IPS-15b (cell line): ENCODE results near the gene POLR2H.

ENCODE experiments used
- H3K27me3 ChIP-seq: one replicate; pipeline ENCODE4 v1.6.1; 2013; ENCODE audit warnings: low read length; ENCODE audit not compliant: control insufficient read depth, insufficient read depth
- H3K36me3 ChIP-seq: one replicate; pipeline ENCODE4 v1.6.1; 2013; ENCODE audit warnings: low read length; ENCODE audit not compliant: control insufficient read depth, insufficient read depth
- H3K4me1 ChIP-seq: one replicate; pipeline ENCODE4 v1.6.1; 2013; ENCODE audit warnings: mild to moderate bottlenecking, low read length; ENCODE audit not compliant: control insufficient read depth, insufficient read depth
- H3K4me3 ChIP-seq: one replicate; pipeline ENCODE4 v1.5.1; 2013; ENCODE audit warnings: low read depth, low read length
- H3K9ac ChIP-seq: one replicate; pipeline ENCODE4 v1.6.1; 2013; ENCODE audit warnings: low read depth, mild to moderate bottlenecking, low read length
- H3K9me3 ChIP-seq: one replicate; pipeline ENCODE4 v1.6.1; 2013; ENCODE audit warnings: mild to moderate bottlenecking, low read length; ENCODE audit not compliant: control insufficient read depth, insufficient read depth

POLR2H gene

DNA sequence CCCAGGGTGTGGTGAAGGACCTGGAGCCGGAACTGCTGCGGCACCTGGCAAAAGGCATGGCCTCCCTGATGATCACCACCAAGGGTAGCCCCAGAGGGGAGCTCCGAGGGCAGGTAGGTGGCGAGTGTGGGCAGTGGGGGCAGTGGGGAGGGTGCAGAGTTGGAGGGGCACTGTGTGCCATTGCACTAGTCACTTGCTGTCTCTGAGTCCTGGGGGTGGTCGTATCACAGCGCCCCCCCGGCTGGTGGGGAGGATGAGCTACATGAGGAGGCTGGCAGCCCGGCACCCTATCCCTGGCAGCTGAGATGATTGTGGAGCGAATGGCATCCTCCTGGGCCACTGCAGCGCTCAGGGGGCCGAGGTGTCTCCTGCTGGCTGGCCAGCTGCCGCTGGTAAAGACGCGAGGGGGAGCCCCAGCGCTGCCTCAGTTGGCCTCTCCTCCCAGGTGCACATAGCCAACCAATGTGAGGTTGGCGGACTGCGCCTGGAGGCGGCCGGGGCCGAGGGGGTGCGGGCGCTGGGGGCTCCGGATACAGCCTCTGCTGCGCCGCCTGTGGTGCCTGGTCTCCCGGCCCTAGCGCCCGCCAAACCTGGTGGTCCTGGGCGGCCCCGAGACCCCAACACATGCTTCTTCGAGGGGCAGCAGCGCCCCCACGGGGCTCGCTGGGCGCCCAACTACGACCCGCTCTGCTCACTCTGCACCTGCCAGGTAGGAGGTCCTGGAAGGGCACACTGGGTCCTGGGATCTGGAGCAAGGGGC, 24.7 kb downstream of the POLR2H start:
- Histone ChIP-seq H3K4me3 (no peak overlapping the region), H3K27me3 (peaks cover 37% of the 10 kb centered on the region), H3K9ac (no peak overlapping the region), H3K36me3 (no peaks in the 10 kb centered on the region), H3K9me3 (no peaks in the 10 kb centered on the region), H3K4me1 (no peaks in the 10 kb centered on the region)

DNA sequence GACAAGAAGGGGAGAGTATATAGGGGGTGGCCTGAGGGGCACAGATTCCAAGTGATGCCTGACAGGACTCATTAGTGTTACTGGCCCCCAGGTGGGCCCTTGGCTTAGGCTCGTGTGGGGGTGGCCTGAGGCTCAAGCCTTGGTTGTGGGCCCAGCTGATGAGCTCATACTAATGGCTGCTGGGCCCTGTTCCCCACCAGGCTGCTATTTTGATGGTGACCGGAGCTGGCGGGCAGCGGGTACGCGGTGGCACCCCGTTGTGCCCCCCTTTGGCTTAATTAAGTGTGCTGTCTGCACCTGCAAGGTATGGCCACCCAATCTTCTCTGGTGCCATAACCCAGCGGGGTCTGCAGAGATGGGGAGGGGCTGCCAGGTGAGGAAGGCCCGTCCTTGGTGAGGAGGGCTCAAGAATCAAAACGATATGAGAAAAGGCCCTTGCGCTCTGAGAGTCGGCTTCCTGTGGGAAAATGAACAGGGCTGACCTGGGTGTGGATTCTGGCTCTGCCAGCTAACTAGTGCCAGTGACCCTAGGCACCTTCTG, 25.7 kb downstream of the POLR2H start:
- no peaks in the 10 kb centered on the region for H3K36me3 ChIP-seq
- no peaks in the 10 kb centered on the region for H3K4me1 ChIP-seq
- H3K4me3 ChIP-seq, result no peak overlapping the region
- H3K27me3 ChIP-seq, result peaks cover 27% of the 10 kb centered on the region
- no peak overlapping the region for H3K9ac ChIP-seq
- H3K9me3 ChIP-seq, result no peaks in the 10 kb centered on the region

DNA sequence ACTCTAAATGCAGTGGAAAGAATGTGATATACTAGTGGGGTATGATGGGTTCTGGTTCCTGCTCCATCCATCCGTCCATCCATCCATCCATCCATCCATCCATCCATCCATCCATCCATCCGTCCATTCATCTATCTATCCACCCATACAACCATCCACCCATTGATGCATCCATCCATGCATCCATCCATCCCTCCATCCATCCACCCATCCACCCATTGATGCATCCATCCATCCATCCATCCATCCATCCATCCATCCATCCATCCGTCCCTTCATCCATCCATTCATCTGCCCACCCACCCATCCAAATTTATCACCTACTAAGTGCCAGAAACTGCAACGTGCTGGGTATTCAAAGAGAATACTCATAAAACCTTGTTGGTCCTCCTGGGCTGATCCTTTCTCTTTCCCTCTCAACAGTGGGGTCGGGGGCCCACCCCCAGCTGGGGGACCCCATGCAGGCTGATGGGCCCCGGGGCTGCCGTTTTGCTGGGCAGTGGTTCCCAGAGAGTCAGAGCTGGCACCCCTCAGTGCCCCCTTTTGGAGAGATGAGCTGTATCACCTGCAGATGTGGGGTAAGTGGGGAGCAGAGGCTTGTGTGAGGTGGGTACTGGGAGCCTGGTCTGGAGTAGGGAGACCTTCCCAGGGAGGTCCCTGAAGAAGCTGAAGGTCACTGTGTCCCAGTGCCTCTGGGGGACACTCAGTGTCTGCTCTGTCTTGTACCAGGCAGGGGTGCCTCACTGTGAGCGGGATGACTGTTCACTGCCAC, 26.8 kb downstream of the POLR2H start:
- Histone ChIP-seq H3K4me3 (no peak overlapping the region), H3K9me3 (no peaks in the 10 kb centered on the region), H3K36me3 (no peaks in the 10 kb centered on the region), H3K27me3 (peaks cover 16% of the 10 kb centered on the region), H3K9ac (no peak overlapping the region), H3K4me1 (no peaks in the 10 kb centered on the region)

DNA sequence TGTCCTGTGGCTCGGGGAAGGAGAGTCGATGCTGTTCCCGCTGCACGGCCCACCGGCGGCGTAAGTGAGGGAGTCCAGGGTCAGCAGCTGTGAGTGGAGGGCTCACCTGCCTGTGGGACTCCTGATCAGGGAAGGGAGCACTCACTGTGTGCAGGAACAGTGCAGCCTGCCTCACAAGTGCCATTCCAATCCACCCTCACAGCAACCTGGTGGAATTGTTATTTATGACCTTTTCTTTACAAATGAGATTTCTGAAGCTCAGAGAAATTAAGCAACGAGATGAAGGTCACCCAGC, 27.4 kb downstream of the POLR2H start:
- no peaks in the 10 kb centered on the region for H3K36me3 ChIP-seq

DNA sequence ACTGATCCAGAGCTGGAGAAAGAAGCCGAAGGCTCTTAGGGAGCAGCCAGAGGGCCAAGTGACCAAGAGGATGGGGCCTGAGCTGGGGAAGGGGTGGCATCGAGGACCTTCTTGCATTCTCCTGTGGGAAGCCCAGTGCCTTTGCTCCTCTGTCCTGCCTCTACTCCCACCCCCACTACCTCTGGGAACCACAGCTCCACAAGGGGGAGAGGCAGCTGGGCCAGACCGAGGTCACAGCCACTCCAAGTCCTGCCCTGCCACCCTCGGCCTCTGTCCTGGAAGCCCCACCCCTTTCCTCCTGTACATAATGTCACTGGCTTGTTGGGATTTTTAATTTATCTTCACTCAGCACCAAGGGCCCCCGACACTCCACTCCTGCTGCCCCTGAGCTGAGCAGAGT, 27.9 kb downstream of the POLR2H start:
- Histone ChIP-seq H3K27me3 (peaks cover 9% of the 10 kb centered on the region), H3K4me1 (no peaks in the 10 kb centered on the region), H3K4me3 (no peak overlapping the region), H3K9me3 (no peaks in the 10 kb centered on the region), H3K9ac (no peak overlapping the region), H3K36me3 (no peaks in the 10 kb centered on the region)

More for the DNA sequence above, 27.4 kb downstream of the POLR2H start:
- H3K9me3 ChIP-seq, result no peaks in the 10 kb centered on the region
- no peak overlapping the region for H3K4me3 ChIP-seq
- H3K27me3 ChIP-seq, result peaks cover 14% of the 10 kb centered on the region
- no peak overlapping the region for H3K9ac ChIP-seq
- no peaks in the 10 kb centered on the region for H3K4me1 ChIP-seq

DNA sequence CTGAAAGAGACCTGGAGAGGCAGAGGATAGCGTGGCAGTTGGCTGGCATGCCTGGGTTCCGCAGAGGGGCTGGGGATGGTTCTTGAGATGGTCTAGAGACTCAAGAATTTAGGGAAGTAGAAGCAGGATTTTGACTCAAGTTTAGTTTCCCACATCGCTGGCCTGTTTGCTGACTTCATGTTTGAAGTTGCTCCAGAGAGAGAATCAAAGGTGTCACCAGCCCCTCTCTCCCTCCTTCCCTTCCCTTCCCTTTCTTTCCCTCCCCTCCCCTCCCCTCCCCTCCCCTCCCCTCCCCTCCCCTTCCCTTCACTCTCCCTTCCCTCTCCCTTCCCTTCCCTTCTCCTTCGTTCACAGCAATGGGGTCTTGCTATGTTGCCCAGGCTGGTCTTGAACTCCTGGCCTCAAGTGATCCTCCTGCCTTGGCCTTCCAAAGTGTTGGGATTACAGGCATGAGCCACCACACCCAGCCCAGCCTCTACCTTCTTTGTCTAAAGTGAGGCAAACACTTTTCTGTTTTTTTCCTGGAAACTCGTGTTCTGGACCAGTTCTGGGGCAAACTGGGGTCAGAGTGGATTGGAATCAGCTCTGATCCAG, 28.5 kb downstream of the POLR2H start:
- Histone ChIP-seq H3K9ac (no peak overlapping the region), H3K4me1 (no peaks in the 10 kb centered on the region), H3K27me3 (peaks cover 4% of the 10 kb centered on the region), H3K36me3 (no peaks in the 10 kb centered on the region), H3K4me3 (no peak overlapping the region), H3K9me3 (no peaks in the 10 kb centered on the region)

DNA sequence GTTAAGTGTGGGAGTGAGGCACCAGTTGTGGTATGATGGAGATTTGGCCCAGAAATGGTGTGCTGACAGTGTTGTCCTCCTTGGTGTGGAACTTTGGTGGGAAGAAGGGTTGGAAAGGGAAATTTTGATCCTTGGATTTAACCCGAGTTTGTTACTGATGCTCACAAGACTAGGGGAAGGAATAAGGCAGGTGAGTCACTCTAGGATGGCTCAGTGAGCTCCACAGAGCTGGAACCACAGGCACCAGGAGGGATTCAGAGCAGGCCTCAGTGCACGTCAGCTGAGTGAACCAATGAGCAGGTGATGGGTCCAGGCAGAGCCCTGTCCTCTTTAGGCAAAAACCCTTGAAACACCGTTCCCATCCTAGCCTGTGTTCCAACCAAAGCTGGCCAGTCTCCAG, 29.8 kb downstream of the POLR2H start:
- no peaks in the 10 kb centered on the region for H3K36me3 ChIP-seq
- no peaks in the 10 kb centered on the region for H3K4me1 ChIP-seq
- no peak overlapping the region for H3K9ac ChIP-seq
- no peaks in the 10 kb centered on the region for H3K27me3 ChIP-seq
- no peak overlapping the region for H3K4me3 ChIP-seq
- no peaks in the 10 kb centered on the region for H3K9me3 ChIP-seq

DNA sequence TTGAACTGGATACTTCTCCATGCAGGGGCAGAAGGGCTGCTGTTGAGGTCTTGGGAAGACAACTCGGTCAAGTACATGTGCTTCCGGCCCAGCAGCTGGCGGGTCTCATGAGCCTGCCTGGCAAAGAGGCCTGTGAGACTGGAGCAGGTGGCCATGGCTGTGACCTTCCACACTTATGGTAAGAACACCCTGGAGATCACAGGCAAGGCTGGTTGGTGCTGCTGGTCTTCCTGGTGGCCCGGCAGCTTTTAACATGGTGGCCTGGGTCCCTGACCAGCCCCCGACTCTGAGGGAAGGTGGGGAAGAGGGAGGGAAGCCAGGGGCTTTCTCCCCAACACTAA, 33.8 kb downstream of the POLR2H start:
- H3K36me3 ChIP-seq, result no peaks in the 10 kb centered on the region
- H3K4me1 ChIP-seq, result no peaks in the 10 kb centered on the region
- H3K4me3 ChIP-seq, result no peak overlapping the region
- H3K27me3 ChIP-seq, result no peaks in the 10 kb centered on the region
- no peaks in the 10 kb centered on the region for H3K9me3 ChIP-seq
- no peak overlapping the region for H3K9ac ChIP-seq

DNA sequence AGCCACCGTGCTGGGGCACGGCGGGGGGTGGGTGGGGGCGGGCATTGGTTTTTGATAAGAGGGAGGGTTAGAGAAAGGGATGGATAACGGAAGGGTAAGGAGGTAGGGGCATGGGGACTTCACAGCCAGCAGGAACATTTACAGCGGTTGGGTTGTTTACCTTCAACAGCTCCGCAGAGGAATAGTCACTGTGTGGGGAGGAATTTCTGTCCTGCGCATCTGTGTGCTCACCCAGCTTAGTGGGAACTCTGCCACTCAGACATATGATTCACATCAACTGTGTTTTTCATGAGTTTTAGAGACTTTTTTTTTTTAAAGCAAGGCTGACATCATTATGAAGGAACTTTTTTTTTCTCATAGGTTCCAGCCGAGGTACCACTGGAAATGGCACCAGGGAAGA, 37.9 kb downstream of the POLR2H start:
- Histone ChIP-seq H3K27me3 (no peaks in the 10 kb centered on the region), H3K4me3 (peak overlapping the region; percentile 18), H3K9ac (no peak overlapping the region), H3K4me1 (no peaks in the 10 kb centered on the region), H3K36me3 (no peaks in the 10 kb centered on the region), H3K9me3 (no peaks in the 10 kb centered on the region)

DNA sequence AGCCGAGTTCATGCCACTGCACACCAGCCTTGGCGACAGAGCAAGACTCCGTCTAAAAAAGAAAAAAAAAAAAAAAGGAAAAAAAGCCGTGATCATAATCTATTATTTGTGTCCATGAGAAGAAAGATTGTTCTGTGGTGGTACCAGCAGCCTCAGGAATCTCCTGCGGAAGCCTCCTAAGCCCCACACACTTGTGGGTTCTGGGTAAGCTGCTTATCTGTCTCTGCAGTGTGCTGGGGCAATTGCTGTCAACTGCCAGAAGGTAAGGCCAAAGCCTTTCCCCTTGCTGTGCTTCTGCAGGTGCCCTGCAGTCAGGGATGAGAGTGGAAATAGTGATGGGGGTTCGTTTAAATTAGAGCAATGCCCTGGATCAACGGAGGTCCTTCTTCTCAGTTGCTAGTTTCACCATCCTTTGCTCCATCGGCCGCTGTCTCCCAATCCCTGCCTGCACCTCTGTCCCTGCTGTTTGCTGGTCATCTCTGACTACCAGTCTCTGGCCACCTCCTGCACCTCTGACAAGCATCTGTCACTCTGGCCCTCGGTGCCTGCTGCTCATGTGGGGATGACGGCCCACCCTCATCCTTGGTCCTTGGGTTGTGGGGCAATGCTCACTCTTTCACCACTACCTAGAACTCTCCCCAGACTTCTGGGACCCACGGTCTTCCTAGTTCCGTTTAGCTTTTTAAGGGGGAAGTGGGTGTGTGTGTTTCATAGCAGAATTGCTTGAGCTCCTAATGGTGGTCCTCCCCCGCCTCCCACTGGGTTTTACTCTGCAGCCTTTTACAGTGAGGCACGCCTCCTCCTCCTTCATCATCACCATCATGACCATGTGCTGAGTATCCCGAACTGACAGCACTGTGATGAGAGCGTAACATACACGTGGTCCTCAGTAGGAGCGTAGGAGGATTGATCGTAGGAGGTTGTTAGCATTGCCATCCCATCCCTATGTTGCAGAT, 43.8 kb downstream of the POLR2H start:
- Histone ChIP-seq H3K9me3 (no peaks in the 10 kb centered on the region), H3K27me3 (no peaks in the 10 kb centered on the region), H3K4me1 (no peaks in the 10 kb centered on the region), H3K4me3 (no peak overlapping the region), H3K36me3 (no peaks in the 10 kb centered on the region), H3K9ac (no peak overlapping the region)

DNA sequence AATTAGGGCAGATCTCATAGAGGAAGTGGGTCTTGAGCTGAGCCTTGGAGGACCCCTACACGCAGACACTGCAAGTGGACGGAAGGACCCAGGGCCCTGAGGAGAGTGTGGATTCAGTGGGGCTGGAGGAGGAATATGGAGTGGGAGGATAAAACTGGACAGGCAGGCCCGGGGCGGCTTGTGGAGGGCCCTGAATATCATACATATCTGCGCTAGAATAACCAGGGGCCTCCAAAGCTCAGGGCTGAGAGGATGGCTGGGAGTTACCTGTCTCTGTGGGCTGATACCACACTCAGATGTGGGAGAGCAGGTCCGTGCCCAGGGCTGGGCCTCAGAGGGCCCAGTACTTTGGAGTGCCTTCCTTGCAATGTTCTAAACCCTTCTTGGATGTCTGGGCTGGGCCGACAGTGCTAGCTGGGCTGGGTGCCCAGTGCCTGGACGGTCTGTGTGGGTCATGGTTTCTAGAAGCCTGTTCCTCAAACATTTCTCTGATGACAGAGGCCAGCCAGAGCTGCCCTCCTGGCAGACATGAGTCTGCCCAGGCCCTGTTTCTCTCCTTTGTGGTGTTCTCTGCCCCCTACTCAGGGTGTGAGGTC, 47.9 kb downstream of the POLR2H start:
- Histone ChIP-seq H3K9me3 (no peaks in the 10 kb centered on the region), H3K27me3 (no peaks in the 10 kb centered on the region), H3K9ac (no peak overlapping the region), H3K4me3 (no peak overlapping the region), H3K36me3 (no peaks in the 10 kb centered on the region), H3K4me1 (no peaks in the 10 kb centered on the region)
